ENCODE results near the gene DUSP19. TPM values are rescaled to one million over a fixed set of nuclear protein-coding genes. Genes with fewer than 3 reads are reported as not detected.

The DUSP19 gene
- total and polyA plus RNA-seq, 2 of the 8 experiments (the other 6 are each of a cell fraction or from before 2014, with no cell fraction given), result 0.73 to 2.3 TPM

GRCh38 chr2:183149489-183149888 lies 70.9 kb downstream of the DUSP19 start:
- Histone ChIP-seq H3K23me2 (ENCODE audit: low read depth, low read length) (no peaks in the 10 kb centered on the region), H3K4me3 (ENCODE audit: extremely low read depth in 1 of 4, insufficient read depth in 2 of 4, low read depth in 3 of 4, low read length in 4 of 4) (no peak overlapping the region), H3K18ac (ENCODE audit: extremely low read depth, low read length) (no peak overlapping the region), H3K9ac (replicated peaks in 1 of 4; ENCODE audit: extremely low read depth in 1 of 4, low read depth in 3 of 4, low read length in 3 of 4) (no peak overlapping the region), H3K27ac (ENCODE audit: low read depth, low read length) (no peak overlapping the region), H2BK12ac (ENCODE audit: low read depth, low read length) (no peak overlapping the region), H3K27me3 (replicated peaks in 1 of 4; ENCODE audit: control insufficient read depth in 3 of 4, extremely low read depth in 1 of 4, insufficient read depth in 3 of 4, low read length in 3 of 4) (no peaks in the 10 kb centered on the region), H3K4me2 (ENCODE audit: insufficient read depth in 1 of 2, low read depth in 2 of 2, low read length in 2 of 2) (no peak overlapping the region), H3K79me1 (ENCODE audit: low read depth, low read length) (no peaks in the 10 kb centered on the region; the same call in 1 of the 2 replicates), H4K20me1 (replicated peaks in 1 of 2; ENCODE audit: control insufficient read depth in 1 of 2, insufficient read depth in 2 of 2, low read length in 2 of 2) (no peaks in the 10 kb centered on the region), H2AK5ac (ENCODE audit: low read depth, low read length) (no peak overlapping the region), H2AFZ (ENCODE audit: low read length) (no peak overlapping the region), H4K5ac (ENCODE audit: insufficient read length, low read depth, low read length) (no peak overlapping the region), H3K23ac (ENCODE audit: insufficient read length) (no peak overlapping the region), H3K4me1 (replicated peaks in 1 of 4; ENCODE audit: control insufficient read depth in 3 of 4, insufficient read depth in 4 of 4, low read length in 3 of 4) (no peaks in the 10 kb centered on the region; a peak in 1 of 7 replicates), H4K8ac (ENCODE audit: extremely low read depth, insufficient read depth, low read length) (no peak overlapping the region), H4K91ac (replicated peaks; ENCODE audit: insufficient read length, low read length) (no peak overlapping the region), H3K4ac (replicated peaks; ENCODE audit: insufficient read length, low read depth, low read length) (no peak overlapping the region), H2BK120ac (replicated peaks; ENCODE audit: low read depth, low read length) (no peak overlapping the region), H2BK5ac (ENCODE audit: low read depth, low read length) (no peak overlapping the region), H3K56ac (replicated peaks; ENCODE audit: insufficient read length, low read depth, low read length) (no peak overlapping the region), H3K14ac (ENCODE audit: insufficient read length) (no peak overlapping the region), H2BK20ac (ENCODE audit: low read length) (no peak overlapping the region), H3K36me3 (ENCODE audit: control insufficient read depth in 2 of 4, insufficient read depth in 4 of 4, low read length in 3 of 4) (peaks cover 0 to 52% (median 17%) of the 10 kb centered on the region in 4 experiments; a peak in 6 of 8 replicates), H3K79me2 (ENCODE audit: control insufficient read depth in 1 of 2, insufficient read depth in 2 of 2, low read length in 2 of 2) (peaks cover 0 to 67% of the 10 kb centered on the region in 2 experiments; a peak in 2 of 4 replicates), H3K9me3 (ENCODE audit: insufficient read depth in 2 of 2, low read depth in 1 of 2, low read length in 1 of 2) (peaks cover 5 to 7% of the 10 kb centered on the region in 2 experiments; a peak in 1 of 4 replicates), H2BK15ac (ENCODE audit: low read length) (no peak overlapping the region)
- 94% methylated on average over 2 of the region's 2 CpGs; no CpG with 5 or more reads in 1 of the 2 experiments for WGBS, 2 experiments (ENCODE audit: extremely low coverage in 1 of 2, insufficient coverage in 1 of 2, insufficient read length in 1 of 2, insufficient replicate concordance in 2 of 2, low coverage in 1 of 2, low lambda C conversion rate in 2 of 2, missing lambda C conversion rate in 1 of 2)
- ChIA-PET POLR2A (ENCODE audit: partially characterized antibody) (interaction anchor here (1.4 to 1.8 kb wide), 4 partner anchors 15 to 154 kb away, joined by 3 to 6 read pairs (median 6); no protein-coding TSS in a partner anchor), CTCF (ENCODE audit: partially characterized antibody) (no interaction called here)
- FAIRE-seq (no peak), DNase-seq (ENCODE audit: low read depth in 1 of 2, low spot score in 2 of 2) (no peak)
- TF ChIP-seq BRCA1 (IDR thresholded peaks at IDR 0.05; ENCODE audit: low read depth, low read length), result no peak
- no peak for TF ChIP-seq TEAD4 (IDR thresholded peaks at IDR 0.05; ENCODE audit: low read depth, low read length)
- TF ChIP-seq TBP (IDR thresholded peaks at IDR 0.05; ENCODE audit: low read depth, low read length), result no peak
- no peak for TF ChIP-seq RNF2 (IDR thresholded peaks at IDR 0.05; ENCODE audit: borderline replicate concordance, low read depth, low read length, missing control alignments, poor library complexity, severe bottlenecking)
- no peak for TF ChIP-seq JUN (IDR thresholded peaks at IDR 0.05; ENCODE audit: low read depth, low read length)
